ENCODE data around the gene NEK11. TPM values are rescaled to one million over a fixed set of nuclear protein-coding genes. Genes with fewer than 3 reads are reported as not detected.

NEK11 gene
- polyA plus RNA-seq, 1 of the 3 experiments (the other 2 are of a cell fraction), result 4.7 TPM

DNA sequence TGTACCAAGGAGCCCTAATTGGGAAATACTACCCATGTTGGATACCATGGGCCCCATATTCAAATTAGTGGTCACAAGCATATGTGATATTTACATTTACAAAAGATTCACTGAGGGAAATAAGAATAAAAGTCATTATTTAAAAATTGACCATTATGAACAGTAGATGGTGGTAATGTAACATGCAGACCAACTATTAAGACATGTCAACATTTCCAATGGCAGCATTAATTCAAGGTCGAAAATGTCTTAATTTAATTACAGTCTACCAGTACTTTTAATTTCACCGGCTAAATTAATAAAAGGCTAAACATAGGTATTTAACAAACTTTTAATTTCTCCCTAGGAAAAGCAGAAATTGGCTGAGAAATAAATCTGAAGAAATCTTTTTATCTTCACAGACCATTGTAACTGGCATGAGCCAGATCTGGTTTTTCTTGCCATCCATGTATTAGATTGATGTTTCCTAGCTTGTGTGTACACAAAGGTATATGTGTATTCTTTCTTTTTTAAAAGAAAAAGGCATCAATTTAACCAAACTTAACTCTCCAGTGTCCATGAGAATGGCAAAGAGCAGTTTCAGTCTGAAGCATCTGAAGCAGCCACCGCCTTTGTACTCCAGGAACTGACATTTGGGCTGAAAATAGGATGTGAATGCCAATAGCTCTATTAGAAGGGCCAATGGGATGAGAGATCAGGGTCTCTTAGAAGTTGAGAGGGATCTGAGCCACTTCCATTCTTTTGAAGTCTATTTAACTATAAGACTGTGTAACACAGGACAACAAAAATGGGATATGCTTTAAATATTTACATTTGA is 26.6 kb downstream of the NEK11 start (continued):
- TF ChIP-seq, protein P1, sequence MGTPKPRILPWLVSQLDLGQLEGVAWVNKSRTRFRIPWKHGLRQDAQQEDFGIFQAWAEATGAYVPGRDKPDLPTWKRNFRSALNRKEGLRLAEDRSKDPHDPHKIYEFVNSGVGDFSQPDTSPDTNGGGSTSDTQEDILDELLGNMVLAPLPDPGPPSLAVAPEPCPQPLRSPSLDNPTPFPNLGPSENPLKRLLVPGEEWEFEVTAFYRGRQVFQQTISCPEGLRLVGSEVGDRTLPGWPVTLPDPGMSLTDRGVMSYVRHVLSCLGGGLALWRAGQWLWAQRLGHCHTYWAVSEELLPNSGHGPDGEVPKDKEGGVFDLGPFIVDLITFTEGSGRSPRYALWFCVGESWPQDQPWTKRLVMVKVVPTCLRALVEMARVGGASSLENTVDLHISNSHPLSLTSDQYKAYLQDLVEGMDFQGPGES (IDR thresholded peaks at IDR 0.05; ENCODE audit: low read depth, low read length), result no peak
- TF ChIP-seq POLR2AphosphoS5 (IDR thresholded peaks at IDR 0.05; ENCODE audit: low read depth, low read length) (no peak), YY1 (IDR thresholded peaks at IDR 0.05; ENCODE audit: low read depth) (no peak), NRF1 (IDR thresholded peaks at IDR 0.05; ENCODE audit: low read depth, low read length) (no peak), RCOR1 (IDR thresholded peaks at IDR 0.05; ENCODE audit: low read length) (no peak), FOSL2 (IDR thresholded peaks at IDR 0.05; ENCODE audit: borderline replicate concordance, low read depth) (no peak), CHD2 (IDR thresholded peaks at IDR 0.05; ENCODE audit: low read length, partially characterized antibody) (no peak)
- TF ChIP-seq, protein P2, sequence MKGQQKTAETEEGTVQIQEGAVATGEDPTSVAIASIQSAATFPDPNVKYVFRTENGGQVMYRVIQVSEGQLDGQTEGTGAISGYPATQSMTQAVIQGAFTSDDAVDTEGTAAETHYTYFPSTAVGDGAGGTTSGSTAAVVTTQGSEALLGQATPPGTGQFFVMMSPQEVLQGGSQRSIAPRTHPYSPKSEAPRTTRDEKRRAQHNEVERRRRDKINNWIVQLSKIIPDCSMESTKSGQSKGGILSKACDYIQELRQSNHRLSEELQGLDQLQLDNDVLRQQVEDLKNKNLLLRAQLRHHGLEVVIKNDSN (IDR thresholded peaks at IDR 0.05; ENCODE audit: borderline replicate concordance, low read depth), result no peak

DNA sequence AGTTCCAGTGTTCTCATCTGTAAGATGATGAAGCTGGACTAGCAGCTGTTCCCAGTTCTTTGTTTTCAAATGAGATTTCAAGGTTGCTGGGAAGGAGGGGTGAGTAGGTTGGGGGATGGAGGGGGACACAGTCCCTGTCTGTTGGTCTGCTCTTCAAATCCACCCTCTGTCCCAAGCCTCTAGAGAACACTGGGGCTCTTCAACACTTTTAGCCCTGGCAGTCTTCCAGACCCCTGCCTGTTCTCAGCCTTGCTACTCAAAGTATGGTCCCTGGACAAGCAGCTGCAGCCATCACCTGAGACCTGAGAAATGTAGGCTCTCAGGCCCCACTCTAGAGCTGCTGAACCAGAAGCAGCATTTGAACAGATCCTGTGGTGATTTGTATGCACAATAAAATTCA is 41.3 kb downstream of the NEK11 start:
- H4K20me1 ChIP-seq (ENCODE audit: insufficient read depth), result no peaks in the 10 kb centered on the region
- H3K79me2 ChIP-seq (ENCODE audit: insufficient read depth), result no peaks in the 10 kb centered on the region
- no peak overlapping the region for H3K27ac ChIP-seq (ENCODE audit: low read depth in 2 of 2, low read length in 1 of 2)
- no peak overlapping the region for H3K4me3 ChIP-seq (ENCODE audit: low read depth in 2 of 2, low read length in 1 of 2)
- H3K4me1 ChIP-seq (ENCODE audit: control insufficient read depth in 1 of 2, insufficient read depth in 2 of 2, low read depth in 1 of 2, low read length in 1 of 2), result peaks cover 3 to 7% of the 10 kb centered on the region in 2 experiments; a peak in 2 of 4 replicates
- H3K9ac ChIP-seq, result no peak overlapping the region
- no peaks in the 10 kb centered on the region for H3K36me3 ChIP-seq (replicated peaks in 1 of 2; ENCODE audit: control insufficient read depth in 1 of 2, insufficient read depth in 2 of 2, low read length in 1 of 2)
- H2AFZ ChIP-seq (ENCODE audit: low read depth), result no peak overlapping the region
- no peaks in the 10 kb centered on the region for H3K9me2 ChIP-seq
- peaks cover 5% of the 10 kb centered on the region for H3F3A ChIP-seq (replicated peaks; ENCODE audit: insufficient read depth)
- no peak for DNase-seq
- no peaks in the 10 kb centered on the region for H3K9me3 ChIP-seq
- no peaks in the 10 kb centered on the region for H3K27me3 ChIP-seq (ENCODE audit: insufficient read depth)
- no peak overlapping the region for H3K4me2 ChIP-seq
- ChIA-PET CTCF (interaction anchor here (0.8 to 1.9 kb wide), 5 partner anchors 14 to 970 kb away, joined by 3 to 4 read pairs (median 3); partner anchors contain the start of gene CPNE4), POLR2A (no interaction called here)
- no peak for TF ChIP-seq RFX5 (IDR thresholded peaks at IDR 0.05; ENCODE audit: low read length)
- no peak for TF ChIP-seq JUND (IDR thresholded peaks at IDR 0.05)
- no peak for TF ChIP-seq RAD21 (IDR thresholded peaks at IDR 0.05; ENCODE audit: low read length)
- TF ChIP-seq YY1 (IDR thresholded peaks at IDR 0.05; ENCODE audit: low read depth), result no peak
- TF ChIP-seq, protein P1 (IDR thresholded peaks at IDR 0.05; ENCODE audit: low read depth, low read length), result no peak
- TF ChIP-seq FOXJ3 (CRISPR knock-in tag; IDR thresholded peaks at IDR 0.05), result no peak
- TF ChIP-seq, protein P3, sequence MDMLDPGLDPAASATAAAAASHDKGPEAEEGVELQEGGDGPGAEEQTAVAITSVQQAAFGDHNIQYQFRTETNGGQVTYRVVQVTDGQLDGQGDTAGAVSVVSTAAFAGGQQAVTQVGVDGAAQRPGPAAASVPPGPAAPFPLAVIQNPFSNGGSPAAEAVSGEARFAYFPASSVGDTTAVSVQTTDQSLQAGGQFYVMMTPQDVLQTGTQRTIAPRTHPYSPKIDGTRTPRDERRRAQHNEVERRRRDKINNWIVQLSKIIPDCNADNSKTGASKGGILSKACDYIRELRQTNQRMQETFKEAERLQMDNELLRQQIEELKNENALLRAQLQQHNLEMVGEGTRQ (IDR thresholded peaks at IDR 0.05; ENCODE audit: borderline replicate concordance, low read depth, low read length), result no peak
- TF ChIP-seq RXRA (IDR thresholded peaks at IDR 0.05; ENCODE audit: borderline replicate concordance, low read depth), result no peak
- no peak for TF ChIP-seq ELF1 (IDR thresholded peaks at IDR 0.05)
- TF ChIP-seq, protein P4, sequence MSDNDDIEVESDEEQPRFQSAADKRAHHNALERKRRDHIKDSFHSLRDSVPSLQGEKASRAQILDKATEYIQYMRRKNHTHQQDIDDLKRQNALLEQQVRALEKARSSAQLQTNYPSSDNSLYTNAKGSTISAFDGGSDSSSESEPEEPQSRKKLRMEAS (IDR thresholded peaks at IDR 0.05; ENCODE audit: low read depth), result no peak
- TF ChIP-seq EP300 (IDR thresholded peaks at IDR 0.05; ENCODE audit: borderline replicate concordance in 1 of 2, low read depth in 1 of 2, low read length in 1 of 2), result no peak
- no peak for TF ChIP-seq GABPA (IDR thresholded peaks at IDR 0.05; ENCODE audit: low read depth)
- no peak for TF ChIP-seq GATA2 (CRISPR knock-in tag; IDR thresholded peaks at IDR 0.05)
- TF ChIP-seq, protein P5, sequence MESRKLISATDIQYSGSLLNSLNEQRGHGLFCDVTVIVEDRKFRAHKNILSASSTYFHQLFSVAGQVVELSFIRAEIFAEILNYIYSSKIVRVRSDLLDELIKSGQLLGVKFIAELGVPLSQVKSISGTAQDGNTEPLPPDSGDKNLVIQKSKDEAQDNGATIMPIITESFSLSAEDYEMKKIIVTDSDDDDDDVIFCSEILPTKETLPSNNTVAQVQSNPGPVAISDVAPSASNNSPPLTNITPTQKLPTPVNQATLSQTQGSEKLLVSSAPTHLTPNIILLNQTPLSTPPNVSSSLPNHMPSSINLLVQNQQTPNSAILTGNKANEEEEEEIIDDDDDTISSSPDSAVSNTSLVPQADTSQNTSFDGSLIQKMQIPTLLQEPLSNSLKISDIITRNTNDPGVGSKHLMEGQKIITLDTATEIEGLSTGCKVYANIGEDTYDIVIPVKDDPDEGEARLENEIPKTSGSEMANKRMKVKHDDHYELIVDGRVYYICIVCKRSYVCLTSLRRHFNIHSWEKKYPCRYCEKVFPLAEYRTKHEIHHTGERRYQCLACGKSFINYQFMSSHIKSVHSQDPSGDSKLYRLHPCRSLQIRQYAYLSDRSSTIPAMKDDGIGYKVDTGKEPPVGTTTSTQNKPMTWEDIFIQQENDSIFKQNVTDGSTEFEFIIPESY (IDR thresholded peaks at IDR 0.05; ENCODE audit: borderline replicate concordance, low read depth), result no peak
- no peak for TF ChIP-seq FOXM1 (IDR thresholded peaks at IDR 0.05; ENCODE audit: low read depth)

Measured in SK-N-SH (cell line).